T-cell (primary cell): Measurements from ENCODE around the gene CDC16. TPM values are rescaled to one million over a fixed set of nuclear protein-coding genes. Genes with fewer than 3 reads are reported as not detected.

Source experiments
- ATAC-seq, 4 experiments: fragments of 200-7000 bp in 3 of 4; fragments of 150-1000 bp in 1 of 4; cut with Tn5 transposase; replicated peaks in 1 of 4; 1 replicate in 3 of 4; 2 replicates in 1 of 4; pipeline ENCODE4 v1.10.0; 2021; ENCODE audit warnings: moderate library complexity in 3 of 4, mild to moderate bottlenecking in 2 of 4, moderate number of reproducible peaks in 1 of 4
- CTCF ChIA-PET, 2 donors: fragments of 300-600 bp; sonication (Branson Sonifier 250); formaldehyde crosslinking; loops; one replicate each; lab custom pipeline; 2022; ENCODE audit warnings: antibody characterized with exemption in 2 of 2; lab: Charles Lee
- POLR2A ChIA-PET, 2 donors: fragments of 300-600 bp; sonication (Branson Sonifier 250); formaldehyde crosslinking; loops; one replicate each; lab custom pipeline; 2022; ENCODE audit warnings: antibody characterized with exemption in 2 of 2; lab: Charles Lee
- DNase-seq, 35 experiments: peaks; one replicate each; pipeline versions ENCODE4 v3.0.0 to v3.0.0-alpha.2; 2013 to 2023
- H3K27ac ChIP-seq: one replicate; pipeline ENCODE4 v1.5.1; 2013; ENCODE audit warnings: low read length
- H3K27me3 ChIP-seq, 2 experiments: replicated peaks in 1 of 2; 1 replicate in 1 of 2; 2 replicates in 1 of 2; pipeline versions ENCODE4 v1.6.1 to v1.7.0; 2013; ENCODE audit warnings: low read length in 1 of 2, mixed read lengths in 1 of 2; ENCODE audit not compliant: control insufficient read depth in 2 of 2, insufficient read depth in 2 of 2; ENCODE audit errors: extremely low read depth in 1 of 2
- H3K36me3 ChIP-seq, 2 donors: 1 replicate in 1 of 2; 2 replicates in 1 of 2; pipeline versions ENCODE4 v1.6.1 to v1.7.0; 2013; ENCODE audit warnings: low read length in 1 of 2; ENCODE audit not compliant: control insufficient read depth in 2 of 2, insufficient read depth in 1 of 2; ENCODE audit errors: extremely low read depth in 1 of 2
- H3K4me1 ChIP-seq, 2 experiments: 1 replicate in 1 of 2; 2 replicates in 1 of 2; pipeline versions ENCODE4 v1.6.1 to v1.7.0; 2013; ENCODE audit warnings: low read length in 2 of 2, mixed read lengths in 1 of 2; ENCODE audit not compliant: insufficient read depth in 2 of 2, control insufficient read depth in 1 of 2; ENCODE audit errors: extremely low read depth in 1 of 2
- H3K4me3 ChIP-seq, 2 donors: 1 replicate in 1 of 2; 2 replicates in 1 of 2; pipeline versions ENCODE4 v1.5.1 to v1.7.0; 2013; ENCODE audit warnings: mild to moderate bottlenecking in 2 of 2, low read length in 1 of 2, moderate library complexity in 1 of 2; ENCODE audit not compliant: control insufficient read depth in 1 of 2; ENCODE audit errors: extremely low read depth in 1 of 2
- H3K9me3 ChIP-seq: 2 replicates; pipeline ENCODE4 v1.7.0; 2013
- H3K27ac Mint-ChIP-seq, 2 donors: one replicate each; pipeline ENCODE4 v1.8.0; 2020 to 2021; ENCODE audit warnings: mild to moderate bottlenecking in 2 of 2, mixed read lengths in 2 of 2
- H3K27me3 Mint-ChIP-seq, 2 donors: one replicate each; pipeline ENCODE4 v1.8.0; 2021 to 2022; ENCODE audit warnings: mixed read lengths in 2 of 2
- H3K36me3 Mint-ChIP-seq: one replicate; pipeline ENCODE4 v1.8.0; 2021; ENCODE audit warnings: mixed read lengths
- H3K4me1 Mint-ChIP-seq, 3 donors: one replicate each; pipeline ENCODE4 v1.8.0; 2020 to 2022; ENCODE audit warnings: mixed read lengths in 3 of 3, mild to moderate bottlenecking in 1 of 3
- H3K4me3 Mint-ChIP-seq, 3 donors: one replicate each; pipeline ENCODE4 v1.8.0; 2020 to 2022; ENCODE audit warnings: mild to moderate bottlenecking in 3 of 3, mixed read lengths in 3 of 3, moderate library complexity in 3 of 3
- H3K9me3 Mint-ChIP-seq, 3 donors: one replicate each; pipeline ENCODE4 v1.8.0; 2020 to 2022; ENCODE audit warnings: mixed read lengths in 3 of 3
- WGBS: methylation state at CpG from one replicate; pipeline ENCODE4 v1.1.5; 2013; ENCODE audit warnings: missing lambda C conversion rate; ENCODE audit not compliant: insufficient coverage; 5-methylcytosine and 5-hydroxymethylcytosine counted together
- total RNA-seq, 35 experiments: library from RNA in 6 of 35; stranded (reverse) in 6 of 35; fragments of 120-200 nt in 1 of 35; gene quantifications; one replicate each; pipeline versions ENCODE4 v1.2.1 to v1.2.4 and lab custom pipeline; 2013 to 2026

Gene CDC16
- total RNA-seq, 5 donors from 2014 or later (not counting 1 experiment from before 2014, with no cell fraction given): 61.5 to 97.8 (median 78.8) TPM

- H3K27ac ChIP-seq: no peak overlapping the region
- POLR2A ChIA-PET: interaction anchor here in 1 of 2 donors (0.7 kb wide), 2 partner anchors 8 to 107 kb away, joined by 4 read pairs; no protein-coding TSS in a partner anchor
- no peak overlapping the region for H3K4me3 ChIP-seq
- CTCF ChIA-PET: interaction anchor here in 1 of 2 donors (0.6 to 0.7 kb wide), 3 partner anchors 16 to 31 kb away, joined by 5 to 12 read pairs (median 9); no protein-coding TSS in a partner anchor
- ATAC-seq (no peak), DNase-seq (no peak)
- WGBS: no CpG with 5 or more reads among the region's 1 CpG
- Mint-ChIP-seq H3K4me3 (peak overlapping the region in 1 of 3 donors; percentile 18), H3K27ac (peak overlapping the region; percentile 24 to 68), H3K36me3 (peaks cover 21% of the 10 kb centered on the region), H3K4me1 (peaks cover 48 to 51% (median 51%) of the 10 kb centered on the region in 3 donors), H3K27me3 (no peaks in the 10 kb centered on the region), H3K9me3 (no peaks in the 10 kb centered on the region)
- peaks cover 15 to 18% of the 10 kb centered on the region in 2 experiments for H3K4me1 ChIP-seq
- peaks cover 0 to 27% of the 10 kb centered on the region in 2 donors for H3K36me3 ChIP-seq
- no peaks in the 10 kb centered on the region for H3K9me3 ChIP-seq
- no peaks in the 10 kb centered on the region for H3K27me3 ChIP-seq
These were observed 83.9 kb downstream of the CDC16 start for GRCh38 chr13:114318624-114319023.

- Mint-ChIP-seq H3K9me3 (no peaks in the 10 kb centered on the region), H3K27ac (peak overlapping the region; percentile 68), H3K4me1 (peaks cover 45 to 48% (median 47%) of the 10 kb centered on the region in 3 donors), H3K27me3 (no peaks in the 10 kb centered on the region), H3K36me3 (peaks cover 29% of the 10 kb centered on the region), H3K4me3 (no peak overlapping the region)
- WGBS: 86% methylated on average over 3 of the region's 3 CpGs
- Histone ChIP-seq H3K36me3 (peaks cover 0 to 35% of the 10 kb centered on the region in 2 donors), H3K27ac (no peak overlapping the region), H3K27me3 (no peaks in the 10 kb centered on the region), H3K4me1 (peaks cover 13 to 17% of the 10 kb centered on the region in 2 experiments), H3K9me3 (no peaks in the 10 kb centered on the region), H3K4me3 (no peak overlapping the region)
- ATAC-seq (no peak), DNase-seq (no peak)
- ChIA-PET POLR2A (interaction anchor here (1.0 to 1.2 kb wide), 2 partner anchors 8 kb away, joined by 3 read pairs; no protein-coding TSS in a partner anchor), CTCF (no interaction called here)
These were observed 84.8 kb downstream of the CDC16 start for GRCh38 chr13:114319441-114319913.

GRCh38 chr13:114320065-114320464 lies 85.4 kb downstream of the CDC16 start:
- H3K27me3 Mint-ChIP-seq: no peaks in the 10 kb centered on the region
- H3K4me3 Mint-ChIP-seq: no peak overlapping the region
- CTCF ChIA-PET: no interaction called here
- DNase-seq: no peak
- H3K36me3 ChIP-seq: peaks cover 0 to 41% of the 10 kb centered on the region in 2 donors
- H3K27me3 ChIP-seq: no peaks in the 10 kb centered on the region
- H3K9me3 ChIP-seq: no peaks in the 10 kb centered on the region
- peak overlapping the region; percentile 68 for H3K27ac Mint-ChIP-seq
- peaks cover 9 to 17% of the 10 kb centered on the region in 2 experiments for H3K4me1 ChIP-seq
- no peak overlapping the region for H3K4me3 ChIP-seq
- peaks cover 41 to 44% (median 43%) of the 10 kb centered on the region in 3 donors for H3K4me1 Mint-ChIP-seq
- H3K27ac ChIP-seq: no peak overlapping the region
- H3K36me3 Mint-ChIP-seq: peaks cover 35% of the 10 kb centered on the region
- POLR2A ChIA-PET: interaction anchor here (0.6 to 1.2 kb wide), 3 partner anchors 8 to 27 kb away, joined by 3 read pairs; no protein-coding TSS in a partner anchor
- ATAC-seq: no peak
- no peaks in the 10 kb centered on the region for H3K9me3 Mint-ChIP-seq

GRCh38 chr13:114321256-114321655 lies 86.6 kb downstream of the CDC16 start:
- Histone ChIP-seq H3K27me3 (no peaks in the 10 kb centered on the region), H3K9me3 (no peaks in the 10 kb centered on the region), H3K4me3 (no peak overlapping the region), H3K36me3 (peaks cover 0 to 52% of the 10 kb centered on the region in 2 donors), H3K4me1 (peaks cover 4 to 8% of the 10 kb centered on the region in 2 experiments), H3K27ac (no peak overlapping the region)
- DNase-seq (no peak), ATAC-seq (no peak)
- Mint-ChIP-seq H3K27ac (no peak overlapping the region), H3K4me3 (no peak overlapping the region), H3K9me3 (no peaks in the 10 kb centered on the region), H3K36me3 (peaks cover 45% of the 10 kb centered on the region), H3K27me3 (no peaks in the 10 kb centered on the region), H3K4me1 (peaks cover 47 to 49% (median 49%) of the 10 kb centered on the region in 3 donors)
- POLR2A ChIA-PET: no interaction called here
- CTCF ChIA-PET: no interaction called here
- WGBS: 100% methylated on average over 1 of the region's 3 CpGs

Other genes with a start within 250 kb of the CDC16 start
- 100 to 1,000 TPM; 223 to 267 (median 238) TPM for gene RASA3, start 102.3 kb upstream of the CDC16 start, total RNA-seq
- 1 to 10 TPM in 3 of 5 donors, under 1 TPM in 2; 0.92 to 4.5 (median 2.6) TPM for gene CFAP97D2, start 55.6 kb upstream of the CDC16 start, total RNA-seq
- 100 to 1,000 TPM in 1 of 5 donors, 10 to 100 TPM in 4; 40.5 to 105 (median 68.0) TPM for gene UPF3A, start 46.7 kb downstream of the CDC16 start, total RNA-seq
- 10 to 100 TPM; 14.0 to 21.7 (median 18.0) TPM for gene CHAMP1, start 79.6 kb downstream of the CDC16 start, total RNA-seq